WTC11 (cell line): Measurements from ENCODE around the gene ACYP2. TPM values are rescaled to one million over a fixed set of nuclear protein-coding genes. Genes with fewer than 3 reads are reported as not detected.

Source experiments
- ATAC-seq: fragments of 200-7000 bp; cut with Tn5 transposase; 2 replicates; pipeline ENCODE4 v1.10.0; 2021; ENCODE audit warnings: mild to moderate bottlenecking, moderate library complexity
- CTCF ChIA-PET: fragments of 300-600 bp; sonication (Branson Sonifier 250); formaldehyde crosslinking; loops from one replicate; lab custom pipeline; 2021; ENCODE audit warnings: antibody characterized with exemption; lab: Charles Lee
- POLR2A ChIA-PET: fragments of 350-600 bp; sonication (Branson Sonifier 250); formaldehyde crosslinking; loops from one replicate; lab custom pipeline; 2021; ENCODE audit warnings: antibody characterized with exemption; lab: Charles Lee
- DNase-seq: peaks from one replicate; pipeline ENCODE4 v3.0.0; 2021; ENCODE audit warnings: low spot score
- H3K27ac Mint-ChIP-seq: 2 replicates; pipeline ENCODE4 v1.8.0; 2021; ENCODE audit warnings: mixed read lengths
- H3K27me3 Mint-ChIP-seq: 2 replicates; pipeline ENCODE4 v1.8.0; 2021; ENCODE audit warnings: low read depth, mild to moderate bottlenecking, moderate library complexity, mixed read lengths
- H3K36me3 Mint-ChIP-seq: 2 replicates; pipeline ENCODE4 v1.8.0; 2021; ENCODE audit warnings: mixed read lengths
- H3K4me1 Mint-ChIP-seq: 2 replicates; pipeline ENCODE4 v1.8.0; 2022; ENCODE audit warnings: mixed read lengths
- H3K4me3 Mint-ChIP-seq: 2 replicates; pipeline ENCODE4 v1.8.0; 2021; ENCODE audit warnings: mild to moderate bottlenecking, moderate library complexity, mixed read lengths
- H3K9me3 Mint-ChIP-seq: 2 replicates; pipeline ENCODE4 v1.8.0; 2021; ENCODE audit warnings: mixed read lengths
- FOXK1 ChIP-seq: sonication (generic); formaldehyde crosslinking; IDR thresholded peaks from 2 replicates; pipeline ENCODE4 v1.8.0; 2022; ENCODE audit warnings: mild to moderate bottlenecking, moderate library complexity, missing genetic modification reagents
- GABPB1 ChIP-seq: sonication (generic); formaldehyde crosslinking; IDR thresholded peaks from 2 replicates; pipeline ENCODE4 v1.8.1; 2023; ENCODE audit warnings: mild to moderate bottlenecking, missing genetic modification reagents
- JAZF1 ChIP-seq: fragments of 250-450 bp; sonication (Bioruptor Pico); IDR thresholded peaks from 2 replicates; pipeline ENCODE4 v1.9.0; 2021; ENCODE audit warnings: moderate library complexity, mild to moderate bottlenecking, inconsistent platforms
- NR2C2 ChIP-seq: sonication (generic); formaldehyde crosslinking; IDR thresholded peaks from 2 replicates; pipeline ENCODE4 v1.8.0; 2022; ENCODE audit warnings: mild to moderate bottlenecking, missing genetic modification reagents
- RELA ChIP-seq: sonication (generic); formaldehyde crosslinking; IDR thresholded peaks from 2 replicates; pipeline ENCODE4 v1.8.1; 2022; ENCODE audit warnings: missing genetic modification reagents, mild to moderate bottlenecking, borderline replicate concordance
- ZNF138 ChIP-seq: sonication (generic); formaldehyde crosslinking; conservative IDR thresholded peaks from 2 replicates; pipeline ENCODE4 v1.8.1; 2022; ENCODE audit warnings: mild to moderate bottlenecking, moderate library complexity, missing genetic modification reagents
- ZNF317 ChIP-seq: sonication (generic); formaldehyde crosslinking; IDR thresholded peaks from 2 replicates; pipeline ENCODE4 v1.8.1; 2023; ENCODE audit warnings: low read depth, mild to moderate bottlenecking, moderate library complexity, missing genetic modification reagents, borderline replicate concordance
- ZNF396 ChIP-seq: fragments of 250-450 bp; sonication (Bioruptor Pico); IDR thresholded peaks from 2 replicates; pipeline ENCODE4 v1.8.0; 2021; ENCODE audit warnings: mild to moderate bottlenecking, moderate library complexity, borderline replicate concordance
- ZNF416 ChIP-seq: fragments of 250-450 bp; sonication (Bioruptor Pico); IDR thresholded peaks from 2 replicates; pipeline ENCODE4 v1.9.0; 2021; ENCODE audit warnings: mild to moderate bottlenecking, inconsistent platforms
- total RNA-seq: library from RNA; stranded (reverse); gene quantifications from 3 replicates; pipeline ENCODE4 v1.2.3, GENCODE V29; 2021
- TF ChIP-seq, protein P1 (sequence below): sonication (generic); formaldehyde crosslinking; IDR thresholded peaks from 2 replicates; pipeline ENCODE4 v1.8.1; 2023; ENCODE audit warnings: mild to moderate bottlenecking, moderate library complexity, missing genetic modification reagents
- TF ChIP-seq, protein P2 (sequence below): sonication (generic); formaldehyde crosslinking; IDR thresholded peaks from 2 replicates; pipeline ENCODE4 v1.8.1; 2023; ENCODE audit warnings: mild to moderate bottlenecking, missing genetic modification reagents, borderline replicate concordance
- TF ChIP-seq, protein P3 (sequence below): sonication (generic); formaldehyde crosslinking; IDR thresholded peaks from 2 replicates; pipeline ENCODE4 v1.8.1; 2022; ENCODE audit warnings: low read depth, missing genetic modification reagents, borderline replicate concordance
- TF ChIP-seq, protein P4 (sequence below): sonication (generic); formaldehyde crosslinking; IDR thresholded peaks from 2 replicates; pipeline ENCODE4 v1.8.0; 2023; ENCODE audit warnings: missing genetic modification reagents
- TF ChIP-seq, protein P5 (sequence below): fragments of 250-450 bp; sonication (Bioruptor Pico); IDR thresholded peaks from 2 replicates; pipeline ENCODE4 v1.9.0; 2021; ENCODE audit warnings: mild to moderate bottlenecking

ACYP2 gene
- total RNA-seq, 1 experiment from 2014 or later = 4.4 TPM

DNA sequence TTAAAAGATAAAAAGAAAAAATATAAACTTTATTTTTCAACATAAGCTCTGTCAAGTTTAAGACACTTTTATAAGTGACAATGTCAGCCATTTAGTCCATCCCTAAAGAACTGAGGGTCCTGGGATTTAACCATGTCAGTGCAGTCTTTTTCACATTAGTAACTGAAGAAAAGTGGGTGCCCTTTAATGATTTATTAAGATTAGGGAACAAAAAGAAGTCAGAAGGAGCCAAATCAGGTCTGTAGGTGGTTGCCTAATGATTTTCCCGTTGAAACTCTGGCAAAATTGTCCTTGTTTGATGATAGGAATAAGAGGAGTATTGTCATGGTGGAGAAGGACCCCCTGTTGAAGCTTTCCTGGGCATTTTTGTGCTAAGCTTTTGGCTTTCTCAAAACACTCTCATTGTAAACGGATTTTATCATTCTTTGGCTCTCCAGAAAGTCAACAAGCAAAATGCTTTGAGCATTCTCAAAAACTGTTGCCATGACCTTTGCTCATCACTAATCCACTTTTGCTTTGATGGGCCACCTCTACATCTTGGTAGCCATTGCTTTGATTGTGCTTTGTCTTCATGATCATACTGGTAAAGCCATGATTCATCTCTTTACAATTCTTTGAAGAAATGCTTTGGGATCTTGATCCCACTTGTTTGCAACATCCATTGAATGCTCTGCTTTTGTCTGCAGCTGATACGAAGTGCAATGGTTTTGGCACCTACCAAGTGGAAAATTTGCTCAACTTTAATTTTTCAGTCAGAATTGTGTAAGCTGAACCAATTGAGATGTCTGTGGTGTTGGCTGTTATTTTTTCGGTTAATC is 118.6 kb downstream of the ACYP2 start:
- no peak overlapping the region for H3K4me3 Mint-ChIP-seq
- H3K9me3 Mint-ChIP-seq = peaks cover 16% of the 10 kb centered on the region
- peaks cover 6% of the 10 kb centered on the region for H3K4me1 Mint-ChIP-seq
- ATAC-seq (no peak), DNase-seq (no peak)
- H3K27ac Mint-ChIP-seq = no peak overlapping the region
- ChIA-PET CTCF (no interaction called here), POLR2A (interaction anchor here (0.6 kb wide), 1 partner anchor 16 kb away, joined by 3 read pairs; no protein-coding TSS in a partner anchor)
- H3K36me3 Mint-ChIP-seq = no peaks in the 10 kb centered on the region
- TF ChIP-seq GABPB1 (CRISPR knock-in tag) = peak; percentile 48; the same call in 1 of the 2 replicates
- TF ChIP-seq, protein P1, sequence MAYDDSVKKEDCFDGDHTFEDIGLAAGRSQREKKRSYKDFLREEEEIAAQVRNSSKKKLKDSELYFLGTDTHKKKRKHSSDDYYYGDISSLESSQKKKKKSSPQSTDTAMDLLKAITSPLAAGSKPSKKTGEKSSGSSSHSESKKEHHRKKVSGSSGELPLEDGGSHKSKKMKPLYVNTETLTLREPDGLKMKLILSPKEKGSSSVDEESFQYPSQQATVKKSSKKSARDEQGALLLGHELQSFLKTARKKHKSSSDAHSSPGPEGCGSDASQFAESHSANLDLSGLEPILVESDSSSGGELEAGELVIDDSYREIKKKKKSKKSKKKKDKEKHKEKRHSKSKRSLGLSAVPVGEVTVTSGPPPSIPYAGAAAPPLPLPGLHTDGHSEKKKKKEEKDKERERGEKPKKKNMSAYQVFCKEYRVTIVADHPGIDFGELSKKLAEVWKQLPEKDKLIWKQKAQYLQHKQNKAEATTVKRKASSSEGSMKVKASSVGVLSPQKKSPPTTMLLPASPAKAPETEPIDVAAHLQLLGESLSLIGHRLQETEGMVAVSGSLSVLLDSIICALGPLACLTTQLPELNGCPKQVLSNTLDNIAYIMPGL = no peak
- TF ChIP-seq, all 79 proteins: peak for 1
- peaks cover under 1% of the 10 kb centered on the region for H3K27me3 Mint-ChIP-seq

DNA sequence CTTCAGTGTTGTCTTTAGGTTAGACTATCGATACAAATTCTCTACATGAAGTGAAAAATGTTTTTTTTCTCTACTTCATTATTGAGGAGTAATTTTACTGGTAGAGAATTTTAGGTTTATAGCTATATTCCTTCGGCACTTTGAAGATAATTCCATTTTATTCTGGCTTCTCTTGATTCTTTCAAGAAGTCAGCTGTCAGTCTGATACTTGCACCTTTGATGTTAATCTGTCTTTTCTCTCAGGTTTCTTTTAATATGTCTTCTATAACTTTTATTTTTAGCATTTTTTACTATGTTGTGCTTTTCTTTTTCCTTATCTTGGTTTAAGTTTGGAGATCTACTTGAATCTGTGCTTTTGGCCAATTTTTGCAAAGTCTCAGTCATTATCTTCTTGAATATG is 122.0 kb downstream of the ACYP2 start:
- DNase-seq (no peak), ATAC-seq (no peak)
- Mint-ChIP-seq H3K9me3 (peaks cover 11% of the 10 kb centered on the region), H3K4me3 (no peak overlapping the region), H3K27me3 (peaks cover 6% of the 10 kb centered on the region), H3K27ac (no peak overlapping the region), H3K36me3 (no peaks in the 10 kb centered on the region), H3K4me1 (peaks cover 13% of the 10 kb centered on the region)
- CTCF ChIA-PET = no interaction called here
- POLR2A ChIA-PET = no interaction called here
- TF ChIP-seq ZNF138 (CRISPR knock-in tag) (no peak), ZNF317 (peak; percentile 44; the same call in 1 of the 2 replicates)

DNA sequence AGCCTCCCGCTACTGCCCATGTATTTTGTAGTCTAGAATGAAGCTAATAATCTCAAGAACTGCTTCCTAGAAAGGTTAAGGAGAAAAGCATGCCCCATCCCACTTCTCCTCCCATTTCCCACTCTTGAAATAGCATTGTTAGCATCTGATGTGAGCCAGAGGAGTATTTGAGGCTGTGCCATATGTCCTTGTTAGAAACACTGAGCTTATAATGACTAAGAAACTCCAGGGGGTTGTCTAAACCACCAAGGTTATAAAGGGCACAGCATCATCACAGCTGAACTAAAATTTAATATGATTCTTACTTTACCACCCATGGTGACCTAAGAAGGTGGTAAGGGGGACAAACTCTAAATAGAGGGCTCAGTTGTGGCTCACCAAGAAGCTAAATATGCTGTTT is 124.0 kb downstream of the ACYP2 start:
- TF ChIP-seq NR2C2 (CRISPR knock-in tag) (no peak), FOXK1 (no peak)
- H3K9me3 Mint-ChIP-seq = peaks cover 8% of the 10 kb centered on the region
- peaks cover 6% of the 10 kb centered on the region for H3K27me3 Mint-ChIP-seq
- ATAC-seq = no peak
- DNase-seq = no peak
- H3K27ac Mint-ChIP-seq = no peak overlapping the region
- ChIA-PET POLR2A (interaction anchor here (0.5 kb wide), 1 partner anchor 121 kb away, joined by 4 read pairs; no protein-coding TSS in a partner anchor), CTCF (interaction anchor here (1.1 to 1.3 kb wide), 2 partner anchors 13 to 40 kb away, joined by 3 read pairs; no protein-coding TSS in a partner anchor)
- peaks cover 13% of the 10 kb centered on the region for H3K4me1 Mint-ChIP-seq
- no peak overlapping the region for H3K4me3 Mint-ChIP-seq
- H3K36me3 Mint-ChIP-seq = no peaks in the 10 kb centered on the region

DNA sequence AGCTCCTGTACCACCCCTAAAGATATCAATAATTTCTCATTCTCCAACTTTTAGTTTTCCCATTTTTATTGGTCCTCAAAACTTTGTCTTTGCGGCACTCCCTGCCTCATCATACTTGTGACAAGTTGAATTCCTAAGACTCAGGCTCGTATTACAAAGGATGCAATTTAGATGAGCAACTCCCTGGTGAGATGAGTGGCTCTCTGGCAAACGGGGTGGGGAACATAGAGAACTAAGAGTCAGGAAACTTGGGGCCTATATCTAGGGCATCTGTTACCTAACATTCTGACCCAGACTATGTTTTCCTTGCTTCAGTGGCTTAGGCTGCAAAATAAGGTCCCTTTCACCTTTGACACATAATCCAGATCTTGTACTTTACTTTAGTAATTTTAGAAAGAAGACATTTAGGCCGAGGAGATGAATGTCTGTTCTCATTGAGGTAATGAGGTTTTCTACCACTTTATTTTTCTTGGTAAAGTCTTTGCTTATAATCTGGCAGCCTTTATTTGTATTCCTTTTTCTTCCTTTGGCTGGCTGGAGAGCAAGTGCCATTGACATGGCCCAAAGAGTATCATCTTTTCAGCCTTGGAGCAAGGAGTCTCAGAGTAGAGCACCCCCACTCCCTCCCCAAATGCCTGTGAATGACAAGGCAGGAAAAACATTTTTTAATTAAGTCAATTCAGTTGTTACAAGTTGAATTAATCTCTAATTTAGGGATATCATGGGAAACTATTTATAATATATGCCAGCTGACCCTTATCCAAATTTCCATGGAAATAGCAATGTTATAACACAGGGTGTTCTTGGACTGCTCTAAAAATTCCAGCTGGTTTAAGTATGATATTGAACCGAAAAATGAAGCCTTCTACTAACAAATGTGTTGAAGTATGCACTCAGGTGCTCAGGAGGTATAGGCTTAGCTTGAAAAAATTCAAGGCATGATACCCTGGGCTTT is 125.4 kb downstream of the ACYP2 start:
- Mint-ChIP-seq H3K27me3 (peaks cover 6% of the 10 kb centered on the region), H3K9me3 (peaks cover 8% of the 10 kb centered on the region), H3K27ac (no peak overlapping the region), H3K36me3 (no peaks in the 10 kb centered on the region), H3K4me1 (peaks cover 13% of the 10 kb centered on the region), H3K4me3 (no peak overlapping the region)
- DNase-seq (no peak), ATAC-seq (peak; percentile 90)
- POLR2A ChIA-PET = no interaction called here
- CTCF ChIA-PET = interaction anchor here (1.3 kb wide), 1 partner anchor 39 kb away, joined by 3 read pairs; no protein-coding TSS in a partner anchor
- TF ChIP-seq, protein P2, sequence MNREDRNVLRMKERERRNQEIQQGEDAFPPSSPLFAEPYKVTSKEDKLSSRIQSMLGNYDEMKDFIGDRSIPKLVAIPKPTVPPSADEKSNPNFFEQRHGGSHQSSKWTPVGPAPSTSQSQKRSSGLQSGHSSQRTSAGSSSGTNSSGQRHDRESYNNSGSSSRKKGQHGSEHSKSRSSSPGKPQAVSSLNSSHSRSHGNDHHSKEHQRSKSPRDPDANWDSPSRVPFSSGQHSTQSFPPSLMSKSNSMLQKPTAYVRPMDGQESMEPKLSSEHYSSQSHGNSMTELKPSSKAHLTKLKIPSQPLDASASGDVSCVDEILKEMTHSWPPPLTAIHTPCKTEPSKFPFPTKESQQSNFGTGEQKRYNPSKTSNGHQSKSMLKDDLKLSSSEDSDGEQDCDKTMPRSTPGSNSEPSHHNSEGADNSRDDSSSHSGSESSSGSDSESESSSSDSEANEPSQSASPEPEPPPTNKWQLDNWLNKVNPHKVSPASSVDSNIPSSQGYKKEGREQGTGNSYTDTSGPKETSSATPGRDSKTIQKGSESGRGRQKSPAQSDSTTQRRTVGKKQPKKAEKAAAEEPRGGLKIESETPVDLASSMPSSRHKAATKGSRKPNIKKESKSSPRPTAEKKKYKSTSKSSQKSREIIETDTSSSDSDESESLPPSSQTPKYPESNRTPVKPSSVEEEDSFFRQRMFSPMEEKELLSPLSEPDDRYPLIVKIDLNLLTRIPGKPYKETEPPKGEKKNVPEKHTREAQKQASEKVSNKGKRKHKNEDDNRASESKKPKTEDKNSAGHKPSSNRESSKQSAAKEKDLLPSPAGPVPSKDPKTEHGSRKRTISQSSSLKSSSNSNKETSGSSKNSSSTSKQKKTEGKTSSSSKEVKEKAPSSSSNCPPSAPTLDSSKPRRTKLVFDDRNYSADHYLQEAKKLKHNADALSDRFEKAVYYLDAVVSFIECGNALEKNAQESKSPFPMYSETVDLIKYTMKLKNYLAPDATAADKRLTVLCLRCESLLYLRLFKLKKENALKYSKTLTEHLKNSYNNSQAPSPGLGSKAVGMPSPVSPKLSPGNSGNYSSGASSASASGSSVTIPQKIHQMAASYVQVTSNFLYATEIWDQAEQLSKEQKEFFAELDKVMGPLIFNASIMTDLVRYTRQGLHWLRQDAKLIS = no peak
- TF ChIP-seq, protein P3, sequence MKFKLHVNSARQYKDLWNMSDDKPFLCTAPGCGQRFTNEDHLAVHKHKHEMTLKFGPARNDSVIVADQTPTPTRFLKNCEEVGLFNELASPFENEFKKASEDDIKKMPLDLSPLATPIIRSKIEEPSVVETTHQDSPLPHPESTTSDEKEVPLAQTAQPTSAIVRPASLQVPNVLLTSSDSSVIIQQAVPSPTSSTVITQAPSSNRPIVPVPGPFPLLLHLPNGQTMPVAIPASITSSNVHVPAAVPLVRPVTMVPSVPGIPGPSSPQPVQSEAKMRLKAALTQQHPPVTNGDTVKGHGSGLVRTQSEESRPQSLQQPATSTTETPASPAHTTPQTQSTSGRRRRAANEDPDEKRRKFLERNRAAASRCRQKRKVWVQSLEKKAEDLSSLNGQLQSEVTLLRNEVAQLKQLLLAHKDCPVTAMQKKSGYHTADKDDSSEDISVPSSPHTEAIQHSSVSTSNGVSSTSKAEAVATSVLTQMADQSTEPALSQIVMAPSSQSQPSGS (CRISPR knock-in tag) = no peak
- no peak for TF ChIP-seq RELA (CRISPR knock-in tag)
- TF ChIP-seq, protein P4, sequence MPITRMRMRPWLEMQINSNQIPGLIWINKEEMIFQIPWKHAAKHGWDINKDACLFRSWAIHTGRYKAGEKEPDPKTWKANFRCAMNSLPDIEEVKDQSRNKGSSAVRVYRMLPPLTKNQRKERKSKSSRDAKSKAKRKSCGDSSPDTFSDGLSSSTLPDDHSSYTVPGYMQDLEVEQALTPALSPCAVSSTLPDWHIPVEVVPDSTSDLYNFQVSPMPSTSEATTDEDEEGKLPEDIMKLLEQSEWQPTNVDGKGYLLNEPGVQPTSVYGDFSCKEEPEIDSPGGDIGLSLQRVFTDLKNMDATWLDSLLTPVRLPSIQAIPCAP = no peak
- TF ChIP-seq, protein P5, sequence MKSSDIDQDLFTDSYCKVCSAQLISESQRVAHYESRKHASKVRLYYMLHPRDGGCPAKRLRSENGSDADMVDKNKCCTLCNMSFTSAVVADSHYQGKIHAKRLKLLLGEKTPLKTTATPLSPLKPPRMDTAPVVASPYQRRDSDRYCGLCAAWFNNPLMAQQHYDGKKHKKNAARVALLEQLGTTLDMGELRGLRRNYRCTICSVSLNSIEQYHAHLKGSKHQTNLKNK (CRISPR knock-in tag) = no peak
- no peak for TF ChIP-seq ZNF416 (CRISPR knock-in tag)
- TF ChIP-seq JAZF1 (CRISPR knock-in tag) = no peak
- TF ChIP-seq ZNF396 (CRISPR knock-in tag) = no peak
